Measurements from ENCODE around the gene SPDYE16.
"Not testable (repeated sequence)": the region's sequence is repeated elsewhere in the genome, so short reads cannot be mapped to it uniquely, and the experiment has no call there.

The SPDYE16 gene

GRCh38 chr7:76549025-76549854, 6.1 kb upstream of the SPDYE16 start:
- DNase-seq = not testable (repeated sequence)

- not testable (repeated sequence) for DNase-seq
Observed at GRCh38 chr7:76531643-76532042, 11.5 kb downstream of the SPDYE16 start.

DNA sequence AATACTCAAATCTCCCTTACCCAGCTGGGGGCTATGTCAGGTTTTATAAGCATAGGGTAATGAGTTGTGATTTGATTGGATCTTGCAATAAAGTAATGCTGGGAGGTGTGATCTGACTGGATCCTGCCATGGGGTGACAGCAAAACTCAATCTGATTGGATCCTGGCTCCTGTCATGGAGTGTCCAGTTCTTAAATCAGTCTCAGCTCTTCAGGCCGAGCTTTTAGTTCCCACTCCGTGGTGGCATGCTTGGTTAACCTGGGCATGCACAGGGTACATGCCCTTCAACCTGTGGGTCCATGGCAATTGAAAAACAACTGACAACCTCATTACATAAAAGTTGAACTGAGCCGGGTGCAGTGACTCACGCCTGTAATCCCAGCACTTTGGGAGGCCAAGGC, 16.9 kb downstream of the SPDYE16 start:
- not testable (repeated sequence) for DNase-seq

- DNase-seq = not testable (repeated sequence)
Observed at GRCh38 chr7:76516932-76517331, 26.2 kb downstream of the SPDYE16 start.

GRCh38 chr7:76515999-76516443, 27.1 kb downstream of the SPDYE16 start:
- no peak for DNase-seq

DNA sequence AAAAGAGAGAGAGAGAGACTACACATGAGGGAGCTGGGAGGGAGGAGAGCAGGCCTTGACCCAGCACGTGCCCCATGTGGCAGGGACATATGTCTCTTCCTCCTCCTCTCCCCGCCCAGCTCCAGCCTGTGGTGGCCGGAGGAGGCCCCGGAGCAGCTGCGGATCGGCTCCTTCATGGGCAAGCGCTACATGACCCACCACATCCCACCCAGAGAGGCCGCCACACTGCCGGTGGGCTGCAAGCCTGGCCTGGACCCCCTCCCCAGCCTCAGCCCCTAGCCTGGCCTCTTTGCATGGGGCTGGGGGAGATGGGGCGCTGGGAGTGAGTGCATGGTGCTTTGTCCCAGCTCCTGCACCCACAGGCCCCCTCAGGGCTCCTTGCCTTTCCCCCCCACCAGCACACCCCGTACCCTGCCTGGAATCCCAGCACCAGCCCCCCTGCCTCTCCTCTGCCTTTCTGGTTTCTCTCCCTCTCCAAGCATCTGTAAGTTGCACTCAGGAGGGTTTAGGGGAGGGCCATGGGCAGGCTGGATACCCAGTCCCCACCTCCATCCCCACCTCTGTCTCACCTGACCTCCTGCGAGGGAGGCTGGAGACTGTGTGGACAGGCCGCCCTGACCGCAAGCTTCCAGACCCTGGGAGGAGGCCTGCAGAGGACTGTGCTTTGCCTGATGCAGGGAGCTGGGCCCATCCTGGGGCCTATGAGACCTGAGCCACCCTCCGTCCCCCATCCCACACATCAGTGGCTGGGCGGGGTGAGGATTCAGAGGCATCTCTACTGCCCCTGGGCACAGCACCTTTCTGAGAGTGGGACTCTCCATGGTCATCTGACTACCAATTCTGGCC, 27.9 kb downstream of the SPDYE16 start:
- DNase-seq = no peak

DNA sequence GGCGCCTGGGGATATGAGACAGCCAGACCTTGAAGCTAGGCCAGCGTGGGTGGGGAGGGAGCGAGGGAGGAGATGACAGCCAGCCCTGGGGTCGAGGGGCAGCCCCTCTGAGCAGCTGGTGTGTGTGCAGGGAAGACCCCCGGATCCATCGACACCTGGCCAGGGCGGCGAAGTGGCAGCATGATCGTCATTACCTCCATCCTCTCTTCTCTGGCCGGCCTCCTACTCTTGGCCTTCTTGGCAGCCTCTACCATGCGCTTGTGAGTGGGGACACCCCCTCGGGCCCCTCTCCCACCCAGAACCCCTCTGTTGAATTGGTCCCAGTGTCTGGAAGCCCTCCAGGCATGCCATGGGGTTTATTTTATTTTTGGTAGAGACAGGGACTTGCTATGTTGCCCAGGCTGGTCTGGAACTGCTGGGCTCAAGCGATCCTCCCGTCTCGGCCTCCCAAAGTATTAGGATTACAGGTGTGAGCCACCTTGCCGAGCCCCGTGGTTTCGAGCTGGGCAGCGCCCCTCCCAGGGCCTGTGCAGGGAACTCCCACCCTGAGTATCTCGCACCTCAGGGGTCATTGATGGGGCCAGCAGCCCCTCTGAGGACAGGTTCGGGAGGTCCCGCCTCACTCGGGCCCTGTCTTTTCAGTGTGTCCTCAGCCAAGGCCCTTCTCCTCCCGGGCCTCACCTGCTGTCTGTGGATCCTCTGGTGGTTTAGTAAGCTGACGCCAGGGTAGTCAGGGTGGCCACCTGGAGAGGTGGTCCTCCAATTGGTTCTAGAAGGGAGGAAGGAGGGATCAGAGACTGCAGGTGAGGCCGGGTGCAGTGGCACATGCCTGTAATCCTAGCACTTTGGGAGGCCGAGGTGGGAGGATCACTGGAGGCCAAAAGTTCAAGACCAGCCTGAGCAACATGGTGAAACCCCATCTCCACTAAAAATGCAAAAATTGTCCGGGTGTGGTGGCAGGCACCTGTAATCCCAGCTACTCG, 29.0 kb downstream of the SPDYE16 start:
- no peak for DNase-seq

DNA sequence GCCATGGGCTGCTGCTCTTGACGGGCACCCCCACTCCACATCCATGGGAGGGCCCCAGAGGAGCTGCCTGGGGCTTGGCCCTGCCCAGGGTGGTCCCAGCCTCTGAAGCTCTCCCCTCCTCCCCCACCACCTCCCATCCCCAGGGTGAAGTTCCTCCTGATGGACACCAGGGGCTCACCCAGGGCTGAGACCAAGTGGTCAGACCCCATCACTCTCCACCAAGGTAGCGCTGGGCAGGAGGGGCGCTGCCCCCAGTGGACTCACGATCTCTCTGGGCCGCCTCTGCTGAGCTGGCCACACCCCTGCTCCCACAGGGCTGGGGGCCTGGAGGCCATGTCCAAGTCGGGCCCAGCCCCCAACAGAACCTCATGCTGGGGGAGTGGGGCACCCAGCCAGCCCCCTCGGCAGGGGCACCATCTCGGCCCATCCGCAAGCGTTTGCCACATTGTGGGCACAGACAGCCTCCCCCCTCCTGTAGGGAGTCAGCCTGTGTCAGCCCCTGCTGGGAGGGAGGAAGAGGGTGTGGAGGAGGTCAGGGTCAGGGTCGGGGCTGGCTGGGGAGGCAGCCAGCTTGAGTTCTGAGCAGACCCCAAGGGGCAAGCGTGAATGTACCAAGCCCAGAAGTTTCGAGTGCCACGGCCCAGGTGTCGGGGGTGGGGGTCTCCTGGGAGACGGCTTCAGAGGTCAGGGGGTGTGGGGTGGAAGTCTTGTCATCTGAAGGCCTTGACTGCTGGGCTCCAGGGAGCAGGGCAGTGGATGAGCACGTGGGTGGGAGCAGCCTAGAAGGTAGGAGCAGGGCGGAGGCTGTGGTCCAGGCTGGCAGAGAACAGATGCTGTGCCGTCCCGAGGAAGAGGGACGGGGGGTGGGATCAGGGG, 29.9 kb downstream of the SPDYE16 start:
- no peak for DNase-seq

- not testable (repeated sequence) for DNase-seq
Observed at GRCh38 chr7:76511911-76512885, 30.9 kb downstream of the SPDYE16 start.

- DNase-seq = not testable (repeated sequence)
Observed at GRCh38 chr7:76511200-76511910, 31.7 kb downstream of the SPDYE16 start.

DNA sequence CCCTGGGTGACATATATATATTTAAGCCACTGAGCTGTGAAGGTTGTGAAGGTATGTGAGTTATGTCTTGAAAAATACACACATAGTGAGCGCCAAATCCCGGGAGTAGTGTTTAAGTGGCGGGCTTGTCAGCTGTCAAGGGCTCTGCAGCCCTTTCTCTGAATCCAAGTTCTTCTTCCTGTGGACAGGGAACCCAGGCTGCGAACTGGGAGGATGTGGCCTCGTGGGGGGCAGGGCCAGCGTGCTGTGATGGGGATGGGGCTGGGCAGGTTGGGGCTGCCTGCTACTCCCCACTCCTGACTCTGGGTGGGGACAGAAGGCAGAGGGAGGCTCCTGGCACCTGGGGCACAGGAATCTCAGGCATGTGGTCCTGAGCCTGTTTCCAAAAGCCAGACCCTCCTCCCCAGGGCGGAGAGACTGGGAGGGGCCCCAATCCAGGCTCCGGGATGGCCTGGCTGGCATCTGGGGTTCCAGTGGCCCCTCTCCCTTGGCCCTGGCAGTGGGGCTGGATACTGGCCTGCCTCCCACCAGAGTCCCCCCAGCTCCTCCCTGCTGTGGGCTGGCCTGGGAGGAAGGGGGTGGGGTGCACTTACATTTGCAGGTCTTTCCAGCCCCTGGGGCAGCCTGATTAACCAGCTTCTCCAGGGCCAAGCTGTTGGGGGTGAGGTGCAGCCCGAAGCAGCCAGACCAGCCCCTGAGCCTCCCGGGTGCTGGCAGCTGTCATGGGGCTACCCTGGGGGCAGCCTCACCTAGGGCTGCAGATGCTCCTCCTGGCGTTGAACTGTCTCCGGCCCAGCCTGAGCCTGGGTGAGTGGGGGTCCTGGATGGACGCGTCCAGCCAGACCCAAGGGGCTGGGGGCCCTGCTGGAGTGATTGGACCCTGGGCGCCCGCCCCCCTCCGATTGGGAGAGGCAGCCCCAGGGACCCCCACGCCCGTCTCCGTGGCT, 32.9 kb downstream of the SPDYE16 start, which contains the start of gene UPK3B:
TSS of gene UPK3B (plus strand) at position 622 of the 947 bp plus-strand sequence. CDS start at position 723, 101 bp downstream.
- DNase-seq = no peak

DNA sequence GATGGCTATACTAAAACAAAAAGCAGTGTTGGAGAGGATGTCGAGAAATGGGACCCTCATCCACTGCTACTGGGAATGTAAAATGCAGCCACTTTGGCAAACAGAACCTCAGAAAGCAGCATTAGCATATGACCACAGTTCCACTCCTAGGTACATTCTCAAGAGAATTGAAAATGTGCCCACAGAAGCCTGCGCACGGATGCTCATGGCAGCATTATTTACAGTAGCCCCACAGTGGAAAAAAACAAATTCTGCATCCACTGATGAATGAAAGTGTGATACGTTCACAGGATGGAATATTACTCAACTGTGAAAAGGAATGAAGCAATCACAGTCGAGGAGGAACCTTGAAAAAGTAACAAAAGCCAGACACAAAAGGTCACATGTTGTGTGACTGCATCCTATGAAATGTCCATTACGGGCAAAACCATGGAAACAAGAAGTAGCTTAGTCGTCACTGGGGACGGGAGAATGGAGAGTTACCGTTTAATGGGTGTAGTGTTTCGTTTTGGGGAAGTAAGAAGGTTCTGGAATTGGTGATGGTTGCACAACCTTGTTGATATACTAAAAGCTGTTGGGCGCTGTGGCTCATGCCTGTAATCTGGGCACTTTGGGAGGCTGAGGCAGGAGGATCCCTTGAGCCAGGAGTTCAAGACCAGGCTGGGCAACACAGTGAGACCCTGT, 35.2 kb downstream of the SPDYE16 start:
- no peak for DNase-seq

- not testable (repeated sequence) for DNase-seq
Observed at GRCh38 chr7:76506643-76507042, 36.5 kb downstream of the SPDYE16 start.

DNA sequence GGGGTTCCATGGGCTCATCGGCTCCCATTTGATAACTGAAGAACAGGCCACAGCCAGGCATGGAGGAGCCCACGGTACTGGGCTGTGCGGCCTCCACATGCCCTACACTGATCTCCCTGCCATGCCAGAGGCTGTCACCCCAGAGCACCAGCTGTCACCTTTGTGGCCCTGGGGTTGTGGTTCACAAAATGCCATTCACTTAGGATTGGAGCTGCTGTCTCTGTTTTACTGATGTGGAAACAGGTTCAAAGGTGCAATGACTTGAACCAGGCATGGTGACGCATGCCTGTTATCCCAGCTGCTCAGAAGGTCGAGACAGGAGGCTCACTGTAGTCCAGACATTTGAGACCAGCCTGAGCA, 37.0 kb downstream of the SPDYE16 start:
- no peak for DNase-seq

DNA sequence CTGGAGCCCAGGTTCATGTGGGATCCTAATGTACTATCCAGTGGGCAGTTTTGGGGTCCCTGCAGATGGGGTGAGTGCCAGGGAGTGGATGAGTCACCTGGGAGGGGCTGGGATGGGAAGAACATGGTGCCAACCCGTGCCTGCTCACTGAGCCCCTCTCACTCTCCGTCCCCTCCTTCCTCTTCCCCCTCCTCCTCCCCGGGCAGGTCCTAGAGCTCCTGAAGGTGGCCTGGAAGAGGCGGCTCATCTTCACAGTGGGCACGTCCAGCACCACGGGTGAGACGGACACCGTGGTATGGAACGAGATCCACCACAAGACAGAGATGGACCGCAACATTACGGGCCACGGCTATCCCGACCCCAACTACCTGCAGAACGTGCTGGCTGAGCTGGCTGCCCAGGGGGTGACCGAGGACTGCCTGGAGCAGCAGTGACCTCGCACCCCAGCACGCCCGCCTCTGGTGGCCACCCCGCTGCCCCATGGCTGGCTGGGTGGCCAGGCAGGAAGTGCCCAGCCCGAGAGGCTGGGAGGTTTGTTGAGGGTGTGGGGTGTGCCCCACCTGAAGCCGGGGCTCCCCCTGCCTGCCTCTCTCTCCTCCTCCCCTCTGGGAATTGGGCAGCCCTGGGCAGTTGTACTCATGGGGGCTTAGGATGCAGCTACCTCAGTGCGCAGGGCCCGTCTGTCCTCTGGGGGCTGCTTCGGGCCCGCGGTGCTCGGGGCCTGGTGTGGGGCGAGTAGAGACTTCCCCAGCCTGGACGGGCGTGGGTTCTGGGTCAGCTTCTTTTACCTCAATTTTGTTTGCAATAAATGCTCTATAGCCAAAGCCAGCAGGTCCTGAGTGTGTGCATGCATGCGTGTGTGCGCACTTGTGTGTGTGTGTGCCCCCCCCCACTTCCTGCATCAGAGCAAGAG, 37.7 kb downstream of the SPDYE16 start:
- DNase-seq = no peak

DNA sequence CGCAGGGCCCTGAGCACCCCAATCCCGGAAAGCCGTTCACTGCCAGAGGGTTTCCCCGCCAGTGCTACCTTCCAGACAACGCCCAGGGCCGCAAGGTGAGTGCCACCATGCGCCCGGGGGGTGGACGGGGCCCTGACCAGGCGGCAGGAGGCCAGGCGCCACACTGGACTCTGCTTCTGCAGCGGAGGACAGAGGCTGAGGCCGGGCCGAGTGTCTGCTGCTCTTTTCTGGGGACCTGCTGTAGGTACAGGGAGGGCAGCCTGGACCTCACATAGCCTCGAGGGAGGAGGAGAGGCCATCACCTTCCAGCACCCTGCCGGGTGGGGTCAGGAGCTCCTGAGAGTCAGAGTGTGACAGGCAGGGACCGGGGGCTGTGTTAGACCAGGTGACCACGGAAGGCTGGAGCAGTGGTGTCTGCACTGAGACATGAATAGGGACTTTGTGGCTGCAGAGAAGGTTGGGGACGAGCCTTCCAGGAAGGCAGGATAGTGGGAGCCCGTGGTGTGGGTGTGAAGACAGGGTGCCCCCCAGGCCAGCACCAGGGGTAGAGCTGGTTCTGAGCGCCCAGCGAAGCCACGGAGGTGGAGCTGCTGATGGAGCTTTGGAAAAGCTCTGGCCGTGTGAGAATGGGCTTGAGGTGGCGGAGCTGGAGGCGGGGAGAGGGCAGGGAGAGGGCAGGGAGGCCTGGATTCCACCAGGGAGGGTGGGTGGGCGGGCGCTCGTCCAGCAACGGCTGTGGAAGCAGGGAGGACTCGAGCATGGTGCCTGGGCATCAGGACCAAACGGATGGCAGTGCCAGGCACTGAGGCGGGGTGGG, 38.5 kb downstream of the SPDYE16 start:
- DNase-seq = not testable (repeated sequence)
